Skeletal muscle cell (primary cell): ENCODE data around the gene GATAD2A.
"Not testable (repeated sequence)": the region's sequence is repeated elsewhere in the genome, so short reads cannot be mapped to it uniquely, and the experiment has no call there.

Source experiments
- DNase-seq: peaks from one replicate; pipeline ENCODE4 v3.0.0-alpha.2; 2010; ENCODE audit warnings: low read depth
- H3K4me3 ChIP-seq: 2 replicates; pipeline ENCODE4 v1.5.1; 2011; ENCODE audit warnings: low read depth, mild to moderate bottlenecking, control low read depth, low read length, moderate library complexity

Gene GATAD2A

DNA sequence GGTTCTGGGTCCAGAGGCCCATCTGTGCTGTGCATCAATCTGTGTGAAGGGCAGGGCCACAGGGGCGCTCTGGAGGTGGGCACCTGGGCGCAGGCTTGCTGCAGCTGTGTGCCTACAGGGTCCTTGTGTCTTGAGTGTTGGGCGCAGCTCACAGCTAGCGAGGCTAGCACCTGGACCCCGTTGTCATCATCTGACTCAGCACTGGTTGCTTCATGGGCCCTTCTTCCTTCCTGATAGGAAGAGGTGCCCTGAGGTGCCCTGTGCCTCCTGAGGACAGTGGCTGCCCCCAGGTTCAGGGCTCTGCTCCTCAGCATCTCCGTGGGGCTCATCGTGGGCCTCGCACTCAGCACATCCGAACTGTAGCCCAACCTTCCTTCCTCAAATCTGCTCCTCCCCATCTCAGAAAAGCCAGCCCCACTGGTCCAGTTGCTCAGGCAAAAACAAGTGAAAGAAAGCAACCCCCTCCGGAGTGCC, 54.8 kb downstream of the GATAD2A start:
- H3K4me3 ChIP-seq: no peak overlapping the region
- no peak for DNase-seq

DNA sequence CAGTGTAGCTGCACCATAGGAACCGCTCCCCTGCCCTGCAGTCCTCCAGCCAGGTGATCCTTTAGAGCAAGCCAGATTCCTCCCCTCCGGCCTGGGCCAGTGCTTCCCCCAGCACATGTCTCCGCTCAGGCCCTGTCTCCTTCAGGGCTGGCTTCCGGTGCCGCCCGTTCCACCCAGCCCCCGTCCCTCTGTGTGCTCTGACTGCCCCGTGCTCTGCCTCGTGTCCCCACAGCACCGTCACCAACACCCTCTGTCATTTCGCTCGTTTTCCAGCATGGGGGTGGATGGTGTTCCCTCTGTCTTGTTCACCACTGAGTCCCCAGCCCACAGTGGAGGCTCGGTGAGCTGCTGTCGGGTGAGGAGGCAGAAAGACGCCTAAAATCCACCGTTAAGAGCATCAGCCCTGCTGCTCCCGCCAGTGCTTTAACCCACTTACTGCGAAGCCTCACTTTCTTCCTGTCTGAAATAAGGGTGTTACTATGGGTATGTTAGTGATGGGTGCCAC, 55.3 kb downstream of the GATAD2A start:
- no peak for DNase-seq
- no peak overlapping the region for H3K4me3 ChIP-seq

DNA sequence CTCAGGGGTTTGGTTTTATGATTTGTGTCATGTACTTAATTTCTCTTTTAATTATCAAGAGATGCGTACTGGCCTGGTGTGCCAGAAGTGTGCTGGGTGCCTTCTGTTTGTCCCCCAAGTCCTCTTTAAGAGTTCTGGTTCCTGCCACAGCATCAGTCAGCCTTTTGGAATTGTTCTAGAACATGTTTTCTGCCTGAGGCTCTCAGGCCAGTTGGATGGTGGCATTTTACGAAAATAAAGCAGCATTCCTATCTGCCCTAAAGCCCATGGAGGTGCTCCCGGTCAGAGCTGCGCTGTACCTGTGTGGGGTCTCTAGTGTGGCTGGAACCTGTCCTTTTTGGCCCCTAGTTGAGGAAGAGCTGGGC, 55.8 kb downstream of the GATAD2A start:
- no peak overlapping the region for H3K4me3 ChIP-seq
- no peak for DNase-seq

DNA sequence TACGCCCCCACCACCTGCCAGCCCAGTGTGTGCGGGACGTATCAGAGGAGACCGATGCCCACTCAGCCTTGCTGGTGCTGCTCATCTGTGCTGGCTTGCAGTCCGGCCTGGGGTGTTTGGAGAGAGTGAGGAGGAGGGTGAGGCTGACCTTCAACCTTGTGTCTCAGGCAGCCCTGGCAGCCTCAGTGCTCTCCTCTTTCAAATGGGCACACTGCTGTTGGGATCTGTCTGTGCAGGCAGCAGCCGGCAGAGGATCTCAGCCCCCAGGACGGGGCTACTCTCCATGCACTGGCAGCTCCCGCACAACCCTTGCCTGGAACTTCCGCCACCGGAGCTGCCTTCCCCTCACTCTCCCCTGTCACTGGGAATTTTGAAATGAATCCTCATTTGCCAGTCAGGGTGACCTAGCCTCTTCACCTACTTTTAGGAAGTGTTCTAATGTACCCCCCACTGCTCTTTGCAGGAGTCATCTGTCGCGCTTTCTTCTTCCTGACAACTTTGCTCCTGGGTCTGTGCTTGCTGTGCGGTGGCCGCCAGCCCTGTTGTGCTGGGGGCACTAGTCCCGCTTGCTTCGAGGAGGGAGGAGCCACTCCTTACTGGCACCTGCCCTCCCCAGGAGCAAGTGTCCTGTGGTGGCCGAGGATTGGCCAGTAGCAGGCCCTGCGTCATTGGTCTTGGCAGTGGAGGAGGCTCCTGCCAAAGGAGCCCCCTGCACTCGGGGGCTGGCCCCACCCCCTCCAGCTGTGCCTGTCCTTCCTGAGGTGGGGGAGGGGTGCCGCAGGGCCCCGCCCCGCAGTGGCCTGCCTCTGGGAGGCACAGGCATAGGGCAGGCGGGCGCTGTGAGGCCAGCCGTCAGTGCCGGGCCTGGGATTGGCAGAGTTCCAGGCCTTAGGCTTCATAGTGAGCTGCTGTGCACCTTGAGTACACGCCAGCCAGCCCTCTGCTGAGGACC, 56.5 kb downstream of the GATAD2A start:
- peak; percentile 39 for DNase-seq
- H3K4me3 ChIP-seq: no peak overlapping the region

DNA sequence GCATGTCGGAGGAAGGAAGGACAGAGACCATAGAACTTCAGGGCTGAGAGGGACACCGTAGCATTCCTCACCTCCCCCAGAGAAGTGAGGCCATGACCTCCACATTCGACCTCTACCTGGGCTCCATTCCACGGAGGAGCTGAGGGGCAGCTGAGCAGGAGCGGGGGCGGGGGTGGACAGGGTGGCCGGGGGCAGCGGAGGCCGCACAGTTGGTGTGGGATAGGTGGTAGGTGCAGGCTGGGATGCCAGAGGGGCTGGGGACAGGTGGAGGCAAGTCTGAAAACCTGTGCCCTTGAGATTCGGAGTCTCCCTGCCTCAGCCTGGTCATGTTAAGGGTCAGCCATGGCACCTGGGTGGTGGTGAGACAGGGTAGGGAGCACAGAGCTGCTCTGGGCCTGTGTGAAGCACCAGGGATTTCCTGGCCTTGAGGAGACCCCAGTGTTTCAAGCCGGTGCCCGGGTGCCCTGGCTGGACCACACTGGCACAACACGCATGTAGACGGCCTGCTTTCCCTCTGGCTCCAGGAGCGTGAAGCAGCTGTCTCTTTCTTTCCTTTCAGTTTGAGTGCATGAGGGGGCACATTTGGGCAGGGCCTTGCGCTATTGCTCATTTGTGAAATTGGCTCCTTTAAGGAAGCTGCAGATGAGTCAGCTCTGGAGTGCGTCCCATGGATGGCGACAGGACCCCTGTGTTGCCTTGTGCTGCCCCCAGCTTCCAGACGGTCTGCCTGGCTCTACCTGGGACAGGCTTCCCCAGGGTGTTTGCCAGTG, 58.1 kb downstream of the GATAD2A start:
- peak; percentile 66 for DNase-seq
- H3K4me3 ChIP-seq: no peak overlapping the region

DNA sequence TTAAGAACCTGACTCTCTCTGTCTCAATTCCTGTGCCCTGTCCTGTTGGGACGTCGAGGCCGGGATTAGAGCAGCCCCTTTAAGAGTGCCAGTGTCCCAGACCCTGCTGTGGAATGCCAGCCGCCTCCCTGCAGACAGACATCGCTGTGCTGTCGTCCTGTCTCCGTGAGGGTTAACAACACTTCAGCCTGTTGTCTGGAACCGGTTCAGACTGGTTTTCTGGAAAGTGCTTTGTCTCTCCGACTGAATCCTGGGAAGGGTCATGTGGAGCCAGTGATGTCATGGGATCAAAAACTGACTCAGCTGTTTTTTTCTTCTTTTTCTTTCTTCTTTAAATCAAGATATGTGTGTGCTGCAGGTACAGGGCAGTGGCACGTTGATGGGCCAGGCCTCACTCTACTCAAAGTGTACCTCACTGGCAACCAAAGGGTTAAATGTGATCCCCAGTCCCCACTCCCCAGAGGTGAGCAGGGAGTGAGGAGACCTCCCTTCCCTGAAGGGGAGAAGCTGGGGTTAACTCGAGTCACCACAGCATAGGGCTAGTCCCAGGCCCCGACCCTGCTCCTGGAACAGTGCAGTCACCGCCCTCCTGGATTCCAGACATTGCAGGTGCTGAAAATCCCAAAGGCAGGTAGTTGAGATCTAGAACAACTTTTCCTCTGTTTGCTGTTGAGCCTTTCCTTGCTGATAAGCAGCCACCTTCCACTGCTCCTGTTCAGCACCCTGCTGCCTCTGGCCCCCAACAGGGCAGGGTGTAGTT, 59.0 kb downstream of the GATAD2A start:
- DNase-seq: no peak
- no peak overlapping the region for H3K4me3 ChIP-seq

DNA sequence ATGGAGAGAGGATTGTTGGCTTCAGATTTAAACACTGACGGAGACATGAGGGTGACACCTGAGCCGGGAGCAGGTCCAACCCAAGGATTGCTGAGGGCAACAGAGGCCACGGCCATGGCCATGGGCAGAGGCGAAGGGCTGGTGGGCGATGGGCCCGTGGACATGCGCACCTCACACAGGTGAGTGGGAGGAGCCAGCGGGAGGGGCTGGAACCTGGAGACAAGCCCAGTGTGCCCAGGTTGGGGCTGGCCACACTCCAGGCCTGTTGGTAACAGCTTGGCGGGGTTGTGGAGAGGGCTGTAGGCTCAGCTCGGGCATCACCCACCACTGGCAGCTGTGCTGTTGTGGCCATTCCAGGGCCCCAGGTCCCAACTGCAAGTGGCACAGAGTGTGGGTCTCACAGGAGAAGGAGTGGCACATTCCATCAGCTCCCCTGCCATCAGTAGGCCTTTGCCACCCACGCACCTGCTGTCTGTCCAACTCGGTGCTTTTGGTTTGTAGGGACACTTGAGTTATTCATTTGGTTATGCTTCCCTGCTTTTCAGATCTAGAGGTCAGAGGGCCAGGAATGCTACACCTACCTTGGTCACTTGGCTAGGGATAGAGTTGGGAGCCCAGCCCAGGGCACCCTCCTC, 60.1 kb downstream of the GATAD2A start:
- no peak for DNase-seq
- no peak overlapping the region for H3K4me3 ChIP-seq

DNA sequence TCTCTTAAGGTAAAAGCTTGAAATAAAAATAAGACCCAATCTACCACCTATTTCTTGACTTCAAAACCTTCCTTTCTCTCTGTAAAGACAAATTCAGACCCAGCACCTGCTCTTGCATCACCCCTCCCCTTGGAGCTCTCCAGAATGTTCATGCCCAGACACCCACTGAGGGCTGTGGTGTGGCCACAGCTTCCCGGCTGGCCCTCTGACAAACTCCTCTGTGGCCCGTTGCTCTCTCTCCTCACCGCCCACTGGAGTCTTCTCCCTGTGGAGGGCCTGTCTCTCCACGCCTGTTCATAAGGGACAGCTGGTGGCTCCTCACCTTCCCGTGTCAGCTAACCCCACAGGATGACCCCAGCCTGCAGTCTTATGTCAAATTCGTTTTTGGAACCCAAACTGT, 60.7 kb downstream of the GATAD2A start:
- no peak for DNase-seq
- H3K4me3 ChIP-seq: no peak overlapping the region

DNA sequence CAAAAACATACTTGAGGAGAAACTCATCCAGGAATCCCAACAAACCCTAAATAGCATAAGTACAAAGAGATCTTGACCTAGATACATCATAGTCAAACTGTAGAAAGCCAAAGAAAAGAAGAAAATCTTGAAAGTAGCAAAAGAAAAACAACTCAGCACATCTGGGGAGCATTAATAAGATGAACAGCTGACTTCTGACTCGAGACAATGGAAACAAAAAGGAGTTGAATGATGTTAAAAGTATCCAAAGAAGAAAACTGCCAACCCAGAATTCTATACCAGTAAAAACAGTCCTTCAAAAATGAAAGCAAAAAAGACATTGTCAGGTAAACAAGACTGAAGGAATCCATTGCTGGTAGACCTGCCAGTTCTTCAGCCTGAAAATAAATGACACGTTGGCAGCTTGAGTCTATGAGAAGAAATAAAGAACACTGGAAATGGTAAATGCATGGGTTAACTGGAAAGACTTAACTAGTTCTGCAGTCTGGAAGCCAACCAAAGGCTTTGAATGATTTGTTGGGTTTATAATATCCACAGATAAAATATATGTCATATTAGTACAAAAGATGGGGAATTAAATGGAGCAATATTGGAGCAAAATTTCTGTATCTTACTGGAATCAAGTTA, 63.1 kb downstream of the GATAD2A start:
- no peak overlapping the region for H3K4me3 ChIP-seq
- no peak for DNase-seq

DNA sequence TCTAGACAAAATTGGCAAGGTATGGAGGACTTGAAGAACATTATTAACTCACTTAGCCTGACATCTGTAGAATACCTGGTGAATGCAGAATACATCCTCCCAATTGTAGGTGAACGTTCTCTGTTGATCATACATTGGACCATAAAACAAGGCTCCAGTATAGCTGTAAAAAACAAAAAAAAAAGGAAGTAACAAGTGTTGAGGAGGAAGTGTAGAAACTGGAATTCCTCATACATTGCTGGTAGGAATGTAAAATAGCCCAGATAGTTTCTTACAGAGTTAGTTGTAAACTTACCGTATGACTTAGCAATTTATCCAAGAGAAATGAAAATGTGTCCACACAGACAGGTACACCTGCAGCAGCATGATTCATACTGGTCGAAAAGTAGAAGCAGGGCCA, 65.1 kb downstream of the GATAD2A start:
- no peak overlapping the region for H3K4me3 ChIP-seq
- no peak for DNase-seq

DNA sequence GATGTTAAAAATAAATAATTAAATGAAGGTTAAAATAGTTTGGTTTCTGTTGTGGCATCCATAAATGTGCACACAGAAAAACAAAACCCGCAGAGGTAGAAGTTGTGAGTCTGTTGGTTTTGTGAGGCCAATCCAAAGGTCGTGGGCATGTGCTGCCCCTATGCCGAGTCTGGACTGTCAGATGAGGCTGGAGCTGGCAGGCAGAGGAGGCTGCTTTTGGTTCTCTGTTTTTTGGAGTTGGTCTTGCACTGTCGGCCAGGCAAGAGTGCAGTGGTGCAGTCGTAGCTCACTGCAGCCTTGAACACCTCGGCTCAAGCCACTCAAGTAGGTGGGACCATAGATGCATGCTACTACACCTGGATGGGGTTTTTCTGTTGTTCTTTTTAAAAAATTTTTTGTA, 66.2 kb downstream of the GATAD2A start:
- H3K4me3 ChIP-seq: no peak overlapping the region
- DNase-seq: no peak

DNA sequence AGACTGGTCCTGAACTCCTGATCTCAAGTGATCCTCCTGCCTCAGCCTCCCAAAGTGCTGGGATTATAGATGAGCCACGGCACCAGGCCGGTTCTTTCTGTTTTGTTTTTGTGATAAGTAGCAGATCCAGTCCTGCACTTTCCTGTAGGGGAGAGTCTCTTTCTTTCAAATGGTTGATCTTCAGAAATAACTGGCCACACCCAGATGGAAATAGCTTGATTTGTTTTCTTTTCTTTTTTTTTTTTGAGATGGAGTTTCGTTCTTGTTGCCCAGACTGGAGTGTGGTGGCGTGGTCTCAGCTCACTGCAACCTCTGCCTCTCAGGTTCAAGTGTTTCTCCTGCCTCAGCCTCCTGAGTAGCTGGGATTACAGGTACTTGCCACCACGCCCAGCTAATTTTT, 66.6 kb downstream of the GATAD2A start:
- H3K4me3 ChIP-seq, DNase-seq: not testable (repeated sequence)

DNA sequence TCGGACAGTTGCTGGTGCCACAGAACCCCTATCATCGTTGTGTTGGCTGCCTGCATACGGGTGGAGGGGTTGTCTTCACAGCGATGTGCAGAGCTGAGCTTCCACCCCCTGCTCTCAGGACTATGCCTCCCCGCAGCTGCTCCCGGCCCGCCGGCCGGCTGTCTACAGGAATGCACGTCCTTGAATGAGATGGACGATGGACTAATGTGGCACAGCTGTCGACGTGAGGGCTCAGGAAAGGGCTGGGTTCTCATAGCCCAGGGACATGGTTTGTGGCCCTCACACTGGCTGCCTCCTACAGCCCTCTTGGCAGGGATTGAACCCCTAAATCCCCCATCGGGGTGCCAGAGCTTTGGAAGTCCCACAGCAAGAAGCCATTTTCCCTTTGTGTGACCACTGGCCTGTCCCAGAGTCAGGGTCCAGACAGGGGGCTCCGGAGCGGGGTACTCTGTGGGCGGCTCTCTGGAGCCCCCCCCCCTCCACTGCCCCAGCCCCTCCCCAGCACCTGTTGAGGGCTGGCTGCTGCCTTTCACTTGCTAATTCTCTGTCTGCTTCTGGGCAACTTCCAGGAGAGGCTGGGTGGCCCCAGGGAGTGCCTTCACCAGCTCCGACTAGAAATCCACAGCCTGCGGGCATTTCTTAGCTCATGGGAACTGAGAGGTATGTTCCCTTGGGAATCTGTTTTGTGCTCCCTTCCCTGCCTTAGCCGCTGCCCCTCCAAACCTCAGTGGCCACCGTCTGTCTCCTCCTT, 69.7 kb downstream of the GATAD2A start:
- no peak overlapping the region for H3K4me3 ChIP-seq
- DNase-seq: peak; percentile 51

DNA sequence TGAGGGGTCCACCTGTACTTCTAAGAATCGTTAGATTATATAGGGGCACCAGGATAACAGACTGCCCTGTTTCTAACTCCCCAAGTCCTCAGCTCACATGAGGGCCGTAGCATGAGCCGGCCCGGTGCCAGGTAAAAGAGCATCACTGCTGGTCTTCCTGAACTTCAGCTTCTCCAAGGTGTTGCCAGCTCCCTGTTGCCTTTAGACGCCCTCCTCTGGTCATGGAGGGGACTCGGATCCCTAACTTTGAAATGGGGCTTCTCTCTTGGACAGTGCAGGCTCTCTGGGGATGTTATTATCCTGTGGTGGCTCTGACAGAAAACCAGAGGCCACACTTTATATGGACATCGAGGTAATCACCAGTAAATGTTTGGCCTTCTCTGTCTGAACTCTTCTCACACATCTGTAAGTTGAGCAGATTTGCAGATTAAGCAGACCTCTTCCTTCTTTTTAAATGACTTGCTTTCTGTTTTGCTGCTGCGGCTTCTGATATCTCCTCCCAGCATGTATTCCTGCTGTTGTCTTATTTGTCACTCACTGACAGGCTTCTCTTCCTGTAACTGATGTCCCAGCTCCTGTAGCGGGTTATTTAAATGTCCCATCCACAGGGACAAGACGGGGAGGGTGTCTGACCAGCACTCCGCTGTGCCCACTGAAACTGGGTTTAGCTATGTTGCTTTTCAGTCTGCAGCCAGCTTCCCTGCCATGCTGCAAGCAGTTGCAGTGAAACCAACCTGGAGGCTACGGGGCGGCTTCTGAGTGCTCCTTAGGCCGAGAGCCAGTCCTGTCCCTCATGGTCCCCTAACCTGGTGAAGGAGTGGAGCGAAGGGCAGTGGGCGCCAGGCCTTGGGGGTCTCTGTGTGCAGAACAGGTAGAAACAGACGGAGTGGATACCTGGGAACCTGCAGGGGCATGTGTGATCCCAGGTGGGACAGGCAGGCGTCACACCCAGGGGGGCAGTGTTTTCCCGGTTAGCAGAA, 70.7 kb downstream of the GATAD2A start:
- no peak for DNase-seq
- no peak overlapping the region for H3K4me3 ChIP-seq

DNA sequence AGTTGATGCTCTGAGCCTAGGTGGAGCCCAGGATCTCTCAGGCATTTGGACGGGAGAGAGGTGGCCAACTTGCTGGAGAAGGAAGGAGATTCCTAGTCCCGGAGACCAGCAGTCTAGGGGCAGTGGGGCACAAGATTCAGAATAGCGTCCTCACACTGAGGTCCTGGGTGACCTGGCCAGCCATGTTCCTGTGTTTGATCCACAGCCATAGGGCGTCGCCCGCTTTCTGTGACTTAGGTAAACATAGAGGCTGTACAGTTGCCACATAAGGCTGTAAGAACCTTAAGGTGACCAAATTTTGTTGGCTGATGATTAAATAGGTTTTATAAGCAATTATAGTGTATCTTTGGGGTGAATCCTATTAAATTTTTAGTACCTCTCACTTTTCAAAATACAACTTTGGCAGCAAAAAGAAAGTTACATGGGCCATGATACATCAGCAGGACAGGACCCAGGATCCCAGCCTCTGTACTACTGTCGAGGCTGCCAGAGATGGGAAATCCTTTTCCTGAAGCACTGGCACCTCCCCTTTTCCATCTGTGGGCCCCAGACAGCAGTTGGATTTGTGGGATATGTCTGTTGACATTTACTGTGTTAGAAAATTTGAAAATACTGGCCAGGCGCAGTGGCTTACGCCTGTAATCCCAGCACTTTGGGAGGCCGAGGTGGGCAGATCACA, 72.4 kb downstream of the GATAD2A start:
- no peak overlapping the region for H3K4me3 ChIP-seq
- DNase-seq: no peak

DNA sequence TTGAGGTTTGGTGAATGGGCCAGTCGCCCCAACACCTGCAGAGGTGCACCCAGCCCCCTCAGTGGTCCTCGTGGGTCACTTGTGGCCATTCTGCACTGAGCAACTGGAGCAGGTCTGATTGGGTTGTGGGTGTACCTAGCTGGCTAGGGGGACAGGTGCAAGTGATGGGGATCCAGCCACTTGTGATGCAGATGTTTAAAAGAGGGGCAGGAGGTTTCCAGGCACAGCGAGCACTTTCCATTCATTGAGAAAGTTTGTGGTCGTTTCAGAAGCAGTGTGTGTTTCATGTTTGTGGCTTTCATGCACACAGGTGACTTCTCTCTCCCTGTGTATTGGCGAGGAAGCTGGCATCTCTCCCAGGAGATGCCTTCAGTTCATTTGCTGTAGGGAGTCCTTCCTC, 75.2 kb downstream of the GATAD2A start:
- DNase-seq: no peak
- no peak overlapping the region for H3K4me3 ChIP-seq
